Stimulated activated CD8-positive, alpha-beta memory T cell treated with anti-CD3 and anti-CD28 coated beads, Interleukin-4, amount 100 ng/mL, for 1 hour (primary cell): ENCODE data around the gene MYOM3.

Source experiments
- DNase-seq, 2 donors: peaks; one replicate each; pipeline ENCODE4 v3.0.0-alpha.2; 2020; ENCODE audit warnings: low read depth in 2 of 2, low spot score in 1 of 2

MYOM3 gene

GRCh38 chr1:24097663-24098062 is 14.3 kb downstream of the MYOM3 start:
- DNase-seq = no peak

GRCh38 chr1:24096739-24097103 is 15.2 kb downstream of the MYOM3 start:
- no peak for DNase-seq

GRCh38 chr1:24096009-24096738 is 15.8 kb downstream of the MYOM3 start:
- no peak for DNase-seq

- no peak for DNase-seq
These were observed 16.6 kb downstream of the MYOM3 start for GRCh38 chr1:24095140-24095859.

GRCh38 chr1:24094554-24094953 is 17.4 kb downstream of the MYOM3 start:
- no peak for DNase-seq

- DNase-seq = no peak
These were observed 18.2 kb downstream of the MYOM3 start for GRCh38 chr1:24093732-24094131.

GRCh38 chr1:24092979-24093378 is 19.0 kb downstream of the MYOM3 start:
- no peak for DNase-seq

GRCh38 chr1:24091971-24092482 is 19.9 kb downstream of the MYOM3 start:
- DNase-seq = no peak

- DNase-seq = no peak
These were observed 21.2 kb downstream of the MYOM3 start for GRCh38 chr1:24090736-24091135.

GRCh38 chr1:24089743-24090555 is 22.0 kb downstream of the MYOM3 start:
- no peak for DNase-seq

- DNase-seq = no peak
These were observed 22.8 kb downstream of the MYOM3 start for GRCh38 chr1:24089027-24089742.

- no peak for DNase-seq
These were observed 25.5 kb downstream of the MYOM3 start for GRCh38 chr1:24086466-24086865.

- DNase-seq = no peak
These were observed 26.4 kb downstream of the MYOM3 start for GRCh38 chr1:24085546-24085945.

- no peak for DNase-seq
These were observed 26.9 kb downstream of the MYOM3 start for GRCh38 chr1:24085007-24085406.

GRCh38 chr1:24084050-24084449 is 27.9 kb downstream of the MYOM3 start:
- no peak for DNase-seq

GRCh38 chr1:24082372-24082771 is 29.6 kb downstream of the MYOM3 start:
- DNase-seq = no peak

- DNase-seq = no peak
These were observed 30.7 kb downstream of the MYOM3 start for GRCh38 chr1:24081190-24081589.

- DNase-seq = no peak
These were observed 31.8 kb downstream of the MYOM3 start for GRCh38 chr1:24080131-24080530.

GRCh38 chr1:24077278-24077978 is 34.5 kb downstream of the MYOM3 start:
- no peak for DNase-seq

- DNase-seq = no peak
These were observed 36.0 kb downstream of the MYOM3 start for GRCh38 chr1:24075946-24076345.

GRCh38 chr1:24075590-24075854 is 36.4 kb downstream of the MYOM3 start:
- DNase-seq = no peak
